ENCODE results near the gene ATG2A. TPM values are rescaled to one million over a fixed set of nuclear protein-coding genes. Genes with fewer than 3 reads are reported as not detected.

ATG2A gene
- total RNA-seq, 1 experiment from 2014 or later, result 24.7 TPM

DNA sequence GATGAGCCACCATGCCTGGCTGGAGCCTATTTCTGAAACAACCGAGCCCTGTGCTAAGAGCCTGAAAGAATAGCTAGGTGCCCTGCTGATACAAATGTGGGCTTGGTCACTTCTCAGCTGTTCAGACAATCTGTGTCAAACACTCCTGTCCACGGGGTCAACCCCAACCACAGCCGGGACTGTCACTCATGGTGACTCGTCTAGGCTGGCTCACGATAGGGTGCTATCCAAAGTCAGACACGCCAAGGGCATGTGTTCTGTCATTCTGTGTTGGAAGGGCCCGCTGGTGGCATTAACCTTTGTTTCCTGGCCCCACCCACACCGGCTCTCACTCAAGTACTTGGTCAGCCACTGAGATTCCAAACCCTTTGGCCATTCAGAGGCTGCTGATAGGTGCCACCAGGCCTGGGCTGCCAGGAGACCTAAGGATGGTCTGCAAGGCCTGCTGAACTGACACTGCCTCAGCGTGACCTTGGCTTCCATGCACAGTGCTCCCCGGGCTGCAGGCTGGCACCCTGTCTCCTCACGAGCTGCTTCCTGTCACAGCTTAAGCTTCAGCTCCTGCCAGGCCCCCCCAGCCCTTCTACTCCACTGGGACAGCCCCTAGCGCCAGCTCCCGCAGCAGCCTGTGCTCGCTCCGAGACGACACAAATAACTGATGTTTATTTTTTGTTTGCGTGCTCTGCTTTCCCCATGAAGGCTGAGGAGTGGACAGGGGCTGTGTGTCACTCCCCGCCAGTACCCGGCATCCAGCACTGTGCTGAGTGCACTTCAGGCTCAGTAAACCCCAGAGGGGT lies 58.3 kb downstream of the ATG2A start:
- no peaks in the 10 kb centered on the region for H3K27me3 ChIP-seq (ENCODE audit: insufficient read depth, low read length)
- RAD21 ChIA-PET (ENCODE audit: low non-redundant PET in 1 of 2, low total read pairs in 2 of 2, uncharacterized antibody in 2 of 2, unreplicated experiment in 2 of 2), result no interaction called here
- H3K9me3 ChIP-seq (ENCODE audit: control insufficient read depth in 1 of 2, insufficient read depth in 1 of 2, low read depth in 1 of 2, low read length in 2 of 2), result no peaks in the 10 kb centered on the region
- no peak overlapping the region for H2AFZ ChIP-seq (ENCODE audit: low read depth, low read length, poor library complexity, severe bottlenecking)
- peak overlapping the region; percentile 3; the same call in 1 of the 2 replicates for H3K9ac ChIP-seq (ENCODE audit: low read length)
- peak overlapping the region; percentile 42; the same call in 1 of the 2 replicates for H3K27ac ChIP-seq (ENCODE audit: low read depth, low read length)
- CTCF ChIA-PET, result interaction anchor here (0.9 to 1.5 kb wide), 3 partner anchors 11 to 29 kb away, joined by 3 to 5 read pairs (median 4); partner anchors contain the start of gene CDC42BPG
- H3K4me3 ChIP-seq (replicated peaks in 1 of 2; ENCODE audit: low read depth in 1 of 2, low read length in 2 of 2), result no peak overlapping the region
- no peaks in the 10 kb centered on the region for H4K20me1 ChIP-seq (ENCODE audit: insufficient read depth)
- POLR2A ChIA-PET, result interaction anchor here (1.1 to 9.0 kb wide), 2 partner anchors 9 to 19 kb away, joined by 4 to 56 read pairs; partner anchors contain the start of gene EHD1
- no peak for ATAC-seq
- no TSS peak for BruUV-seq (replicated peaks)
- no peaks in the 10 kb centered on the region for H3K9me2 ChIP-seq (ENCODE audit: insufficient read depth)
- intact Hi-C loops (cut with micrococcal nuclease), result no loop called here
- no peak for TF ChIP-seq EGR1 (IDR thresholded peaks at IDR 0.05; ENCODE audit: low read depth)
- peaks cover 44 to 79% of the 10 kb centered on the region in 2 experiments for H3K4me1 ChIP-seq (ENCODE audit: control insufficient read depth in 1 of 2, insufficient read depth in 2 of 2, low read length in 2 of 2)
- H3K36me3 ChIP-seq (ENCODE audit: control insufficient read depth in 1 of 2, insufficient read depth in 2 of 2, low read length in 2 of 2), result peaks cover 3 to 24% of the 10 kb centered on the region in 2 experiments; a peak in 2 of 4 replicates
- peaks cover 64% of the 10 kb centered on the region for H3K79me2 ChIP-seq (ENCODE audit: insufficient read depth, low read length)
- DNase-seq (ENCODE audit: low read depth, low spot score), result no peak
- H3K4me2 ChIP-seq (ENCODE audit: low read length), result peak overlapping the region; percentile 9; the same call in 1 of the 2 replicates

- H3K79me2 ChIP-seq (ENCODE audit: insufficient read depth, low read length), result peaks cover 59% of the 10 kb centered on the region
- TF ChIP-seq FOSL1 (IDR thresholded peaks at IDR 0.05; ENCODE audit: low read depth) (no peak), SIN3A (IDR thresholded peaks at IDR 0.05; ENCODE audit: low read depth) (no peak), EZH2phosphoT487 (IDR thresholded peaks at IDR 0.05; ENCODE audit: borderline replicate concordance) (no peak), YY1 (IDR thresholded peaks at IDR 0.05; ENCODE audit: extremely low read depth, insufficient replicate concordance, low read depth, low read length) (no peak), SP1 (IDR thresholded peaks at IDR 0.05; ENCODE audit: low read depth) (no peak)
- TF ChIP-seq, protein P1, sequence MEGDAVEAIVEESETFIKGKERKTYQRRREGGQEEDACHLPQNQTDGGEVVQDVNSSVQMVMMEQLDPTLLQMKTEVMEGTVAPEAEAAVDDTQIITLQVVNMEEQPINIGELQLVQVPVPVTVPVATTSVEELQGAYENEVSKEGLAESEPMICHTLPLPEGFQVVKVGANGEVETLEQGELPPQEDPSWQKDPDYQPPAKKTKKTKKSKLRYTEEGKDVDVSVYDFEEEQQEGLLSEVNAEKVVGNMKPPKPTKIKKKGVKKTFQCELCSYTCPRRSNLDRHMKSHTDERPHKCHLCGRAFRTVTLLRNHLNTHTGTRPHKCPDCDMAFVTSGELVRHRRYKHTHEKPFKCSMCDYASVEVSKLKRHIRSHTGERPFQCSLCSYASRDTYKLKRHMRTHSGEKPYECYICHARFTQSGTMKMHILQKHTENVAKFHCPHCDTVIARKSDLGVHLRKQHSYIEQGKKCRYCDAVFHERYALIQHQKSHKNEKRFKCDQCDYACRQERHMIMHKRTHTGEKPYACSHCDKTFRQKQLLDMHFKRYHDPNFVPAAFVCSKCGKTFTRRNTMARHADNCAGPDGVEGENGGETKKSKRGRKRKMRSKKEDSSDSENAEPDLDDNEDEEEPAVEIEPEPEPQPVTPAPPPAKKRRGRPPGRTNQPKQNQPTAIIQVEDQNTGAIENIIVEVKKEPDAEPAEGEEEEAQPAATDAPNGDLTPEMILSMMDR (IDR thresholded peaks at IDR 0.05 in 2 of 3, conservative IDR thresholded peaks at IDR 0.05 in 1 of 3; ENCODE audit: borderline replicate concordance in 1 of 3, insufficient read depth in 1 of 3, low read depth in 2 of 3, low read length in 2 of 3), result no peak
- TF ChIP-seq, protein P2, sequence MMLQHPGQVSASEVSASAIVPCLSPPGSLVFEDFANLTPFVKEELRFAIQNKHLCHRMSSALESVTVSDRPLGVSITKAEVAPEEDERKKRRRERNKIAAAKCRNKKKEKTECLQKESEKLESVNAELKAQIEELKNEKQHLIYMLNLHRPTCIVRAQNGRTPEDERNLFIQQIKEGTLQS (IDR thresholded peaks at IDR 0.05), result no peak
- no peaks in the 10 kb centered on the region for H3K9me2 ChIP-seq (ENCODE audit: insufficient read depth)
- ChIA-PET RAD21 (ENCODE audit: low non-redundant PET in 1 of 2, low total read pairs in 2 of 2, uncharacterized antibody in 2 of 2, unreplicated experiment in 2 of 2) (interaction anchor here in 1 of 2 experiments (0.7 kb wide), 1 partner anchor 9 kb away, joined by 3 read pairs; no protein-coding TSS in a partner anchor), POLR2A (interaction anchor here (0.7 to 9.0 kb wide), 3 partner anchors 9 to 61 kb away, joined by 3 to 56 read pairs (median 4); partner anchors contain the start of gene EHD1), CTCF (interaction anchor here (1.2 to 3.1 kb wide), 2 partner anchors 10 to 31 kb away, joined by 3 to 17 read pairs; no protein-coding TSS in a partner anchor)
- H3K9ac ChIP-seq (ENCODE audit: low read length), result peak overlapping the region; percentile 39
- ATAC-seq (no peak), DNase-seq (ENCODE audit: low read depth, low spot score) (no peak)
- peaks cover 3 to 35% of the 10 kb centered on the region in 2 experiments; a peak in 2 of 4 replicates for H3K36me3 ChIP-seq (ENCODE audit: control insufficient read depth in 1 of 2, insufficient read depth in 2 of 2, low read length in 2 of 2)
- H2AFZ ChIP-seq (ENCODE audit: low read depth, low read length, poor library complexity, severe bottlenecking), result no peak overlapping the region
- H3K4me2 ChIP-seq (ENCODE audit: low read length), result peak overlapping the region; percentile 82
- peaks cover 48 to 81% of the 10 kb centered on the region in 2 experiments for H3K4me1 ChIP-seq (ENCODE audit: control insufficient read depth in 1 of 2, insufficient read depth in 2 of 2, low read length in 2 of 2)
- H3K27me3 ChIP-seq (ENCODE audit: insufficient read depth, low read length), result no peaks in the 10 kb centered on the region
- no peaks in the 10 kb centered on the region for H3K9me3 ChIP-seq (ENCODE audit: control insufficient read depth in 1 of 2, insufficient read depth in 1 of 2, low read depth in 1 of 2, low read length in 2 of 2)
- BruUV-seq (replicated peaks), result no TSS peak
- H4K20me1 ChIP-seq (ENCODE audit: insufficient read depth), result no peaks in the 10 kb centered on the region
- intact Hi-C loops (cut with micrococcal nuclease), result no loop called here
- H3K27ac ChIP-seq (ENCODE audit: low read depth, low read length), result peak overlapping the region; percentile 99
- H3K4me3 ChIP-seq (replicated peaks in 1 of 2; ENCODE audit: low read depth in 1 of 2, low read length in 2 of 2), result no peak overlapping the region
Observed at GRCh38 chr11:64857485-64857884, 59.5 kb downstream of the ATG2A start.

Data from HCT116 (cell line).